ENCODE results near the gene ZNF620. TPM values are rescaled to one million over a fixed set of nuclear protein-coding genes. Genes with fewer than 3 reads are reported as not detected.

Gene ZNF620
- total RNA-seq, 1 experiment from 2014 or later = 4.1 TPM

GRCh38 chr3:40497288-40497687 is 8.6 kb upstream of the ZNF620 start:
- no peaks in the 10 kb centered on the region for H3K9me3 ChIP-seq (ENCODE audit: insufficient read depth, low read depth)
- ChIA-PET CTCF (no interaction called here), POLR2A (ENCODE audit: unreplicated experiment) (no interaction called here)
- H3K36me3 ChIP-seq (ENCODE audit: low read depth) = no peaks in the 10 kb centered on the region
- TF ChIP-seq EZH2 (IDR thresholded peaks at IDR 0.05; ENCODE audit: low read depth) = no peak
- no peak for TF ChIP-seq CTCF (conservative IDR thresholded peaks at IDR 0.05)
- no peak overlapping the region for H2AFZ ChIP-seq
- no peak overlapping the region for H3K4me3 ChIP-seq
- BruUV-seq (replicated peaks) = no TSS peak
- intact Hi-C loops (cut with micrococcal nuclease; ENCODE audit: unreplicated experiment) = no loop called here
- no peaks in the 10 kb centered on the region for H3F3A ChIP-seq (ENCODE audit: insufficient read depth, low read depth)
- no peaks in the 10 kb centered on the region for H3K4me1 ChIP-seq (replicated peaks; ENCODE audit: insufficient read depth)
- no peaks in the 10 kb centered on the region for H3K27me3 ChIP-seq (ENCODE audit: insufficient read depth, low read depth)
- H3K4me2 ChIP-seq = no peak overlapping the region
- H3K9me2 ChIP-seq (ENCODE audit: insufficient read depth) = no peaks in the 10 kb centered on the region
- no peaks in the 10 kb centered on the region for H4K20me1 ChIP-seq (ENCODE audit: insufficient read depth)
- no peak overlapping the region for H3K27ac ChIP-seq
- no peaks in the 10 kb centered on the region for H3K79me2 ChIP-seq (ENCODE audit: low read depth)
- no peak for DNase-seq

GRCh38 chr3:40499952-40500351 is 5.9 kb upstream of the ZNF620 start:
- Histone ChIP-seq H3K9me3 (ENCODE audit: insufficient read depth, low read depth) (no peaks in the 10 kb centered on the region), H3K4me1 (replicated peaks; ENCODE audit: insufficient read depth) (peaks cover 9% of the 10 kb centered on the region), H2AFZ (no peak overlapping the region), H3K9me2 (ENCODE audit: insufficient read depth) (no peaks in the 10 kb centered on the region), H3K27ac (no peak overlapping the region), H3K4me2 (no peak overlapping the region), H3K79me2 (ENCODE audit: low read depth) (no peaks in the 10 kb centered on the region), H3K36me3 (ENCODE audit: low read depth) (no peaks in the 10 kb centered on the region), H4K20me1 (ENCODE audit: insufficient read depth) (no peaks in the 10 kb centered on the region), H3K27me3 (ENCODE audit: insufficient read depth, low read depth) (no peaks in the 10 kb centered on the region), H3F3A (ENCODE audit: insufficient read depth, low read depth) (no peaks in the 10 kb centered on the region; the same call in 1 of the 2 replicates), H3K4me3 (no peak overlapping the region)
- intact Hi-C loops (cut with micrococcal nuclease; ENCODE audit: unreplicated experiment) = no loop called here
- BruUV-seq (replicated peaks) = no TSS peak
- ChIA-PET CTCF (no interaction called here), POLR2A (ENCODE audit: unreplicated experiment) (no interaction called here)
- TF ChIP-seq EZH2 (IDR thresholded peaks at IDR 0.05; ENCODE audit: low read depth) = no peak
- no peak for TF ChIP-seq CTCF (conservative IDR thresholded peaks at IDR 0.05)
- DNase-seq = no peak

- peaks cover 3% of the 10 kb centered on the region; the same call in 1 of the 2 replicates for H3F3A ChIP-seq (ENCODE audit: insufficient read depth, low read depth)
- no peaks in the 10 kb centered on the region for H3K9me3 ChIP-seq (ENCODE audit: insufficient read depth, low read depth)
- no peak overlapping the region for H3K27ac ChIP-seq
- H3K4me3 ChIP-seq = no peak overlapping the region
- no peaks in the 10 kb centered on the region for H3K27me3 ChIP-seq (ENCODE audit: insufficient read depth, low read depth)
- H3K4me1 ChIP-seq (replicated peaks; ENCODE audit: insufficient read depth) = peaks cover 19% of the 10 kb centered on the region
- no TSS peak for BruUV-seq (replicated peaks)
- ChIA-PET POLR2A (ENCODE audit: unreplicated experiment) (no interaction called here), CTCF (no interaction called here)
- no peak for DNase-seq
- no peak for TF ChIP-seq EZH2 (IDR thresholded peaks at IDR 0.05; ENCODE audit: low read depth)
- TF ChIP-seq CTCF (conservative IDR thresholded peaks at IDR 0.05) = no peak
- intact Hi-C loops (cut with micrococcal nuclease; ENCODE audit: unreplicated experiment) = no loop called here
- no peak overlapping the region for H3K4me2 ChIP-seq
- no peaks in the 10 kb centered on the region for H3K9me2 ChIP-seq (ENCODE audit: insufficient read depth)
- no peak overlapping the region for H2AFZ ChIP-seq
- no peaks in the 10 kb centered on the region for H3K79me2 ChIP-seq (ENCODE audit: low read depth)
- H3K36me3 ChIP-seq (ENCODE audit: low read depth) = no peaks in the 10 kb centered on the region
- H4K20me1 ChIP-seq (ENCODE audit: insufficient read depth) = no peaks in the 10 kb centered on the region
These were observed 3.8 kb upstream of the ZNF620 start for GRCh38 chr3:40502034-40502433.

Data from PC-9 (cell line).